ENCODE results near the gene MAPK7.

DNA sequence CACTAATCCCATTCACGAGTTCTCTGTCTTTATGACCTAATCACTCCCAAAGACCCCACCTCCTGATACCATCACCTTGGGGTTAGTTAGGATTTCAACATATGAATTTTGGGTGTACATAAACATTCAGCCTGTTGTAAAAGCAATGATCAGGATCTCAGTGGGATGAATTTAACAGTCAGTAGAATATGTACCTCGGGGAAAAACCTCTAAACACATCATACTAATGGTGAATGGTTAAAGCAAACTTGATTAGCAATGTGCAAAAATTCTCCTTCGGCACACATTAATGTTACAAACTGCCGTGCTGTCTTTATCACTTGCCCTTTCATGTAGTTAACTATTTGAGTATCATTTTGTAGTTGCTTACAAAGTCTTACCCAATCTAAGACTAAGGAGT lies 42.9 kb downstream of the MAPK7 start:
- TF ChIP-seq CTCF (IDR thresholded peaks at IDR 0.05; ENCODE audit: poor library complexity), result no peak
- TF ChIP-seq EZH2 (IDR thresholded peaks at IDR 0.05; ENCODE audit: borderline replicate concordance), result no peak
